GM12801 (cell line): ENCODE results near the gene RAVER1.

Source experiments
- CTCF ChIP-seq: IDR thresholded peaks from one replicate; pipeline ENCODE4 v1.5.1; 2011; ENCODE audit warnings: control low read depth; ENCODE audit not compliant: insufficient read length; ENCODE audit errors: extremely low read depth

Gene RAVER1

GRCh38 chr19:10335352-10335985, 2.1 kb upstream of the RAVER1 start:
- TF ChIP-seq CTCF = no peak

- no peak for TF ChIP-seq CTCF
Measured at GRCh38 chr19:10334588-10335351, 1.4 kb upstream of the RAVER1 start.

GRCh38 chr19:10333758-10334587, 644 bp upstream of the RAVER1 start:
- no peak for TF ChIP-seq CTCF

- TF ChIP-seq CTCF = no peak
Measured at GRCh38 chr19:10332158-10332964, 968 bp downstream of the RAVER1 start.

GRCh38 chr19:10329555-10329954, 3.8 kb downstream of the RAVER1 start:
- TF ChIP-seq CTCF = no peak

GRCh38 chr19:10328558-10329429, 4.5 kb downstream of the RAVER1 start:
- TF ChIP-seq CTCF = no peak
